OCI-LY1 (cell line): ENCODE measurements around the gene SEL1L3.

ENCODE experiments used
- CTCF ChIP-seq: fragments of 200-600 bp; sonication (generic), shearing (Covaris generic); IDR thresholded peaks from 2 replicates; pipeline ENCODE4 v1.5.1; 2017; ENCODE audit warnings: mild to moderate bottlenecking, antibody characterized with exemption, low read length, moderate library complexity, mixed read lengths
- EZH2 ChIP-seq: fragments of 200-600 bp; sonication (generic), shearing (Covaris generic); IDR thresholded peaks from 2 replicates; pipeline ENCODE4 v1.8.0; 2017; ENCODE audit warnings: borderline replicate concordance, mixed run types, mild to moderate bottlenecking, antibody characterized with exemption, low read length, moderate library complexity, mixed read lengths

DNA sequence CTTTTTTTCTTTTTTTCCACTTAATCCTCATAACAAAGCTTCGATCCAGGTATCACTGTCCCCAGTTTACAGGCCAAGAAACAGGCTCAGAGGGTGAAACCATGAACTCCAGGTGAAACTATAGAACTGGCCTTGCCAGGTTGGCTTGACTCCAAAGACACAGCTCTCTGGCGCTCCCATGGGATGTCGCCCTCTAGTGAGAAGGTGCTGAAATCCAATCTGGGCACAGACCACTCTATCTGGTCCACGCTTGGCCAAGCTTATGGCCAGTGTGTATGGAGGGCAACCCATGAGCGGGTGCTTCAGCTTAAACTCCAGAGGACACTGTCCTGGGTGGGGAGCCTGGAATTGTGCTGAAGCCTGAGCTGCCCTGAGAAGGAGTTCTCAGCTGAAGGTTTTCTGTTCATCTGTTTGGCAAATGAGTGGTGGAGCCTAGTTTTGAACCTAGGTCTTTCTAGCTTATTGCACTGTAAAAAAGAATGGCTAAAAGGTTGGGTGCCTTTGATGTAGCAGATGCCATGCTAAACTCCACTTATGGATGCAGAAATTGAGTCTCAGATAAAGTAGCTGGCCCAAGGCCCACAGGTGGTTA lies 70.5 kb downstream of the SEL1L3 start:
- TF ChIP-seq CTCF (peak; percentile 48; the same call in 1 of the 2 replicates), EZH2 (no peak)
